ENCODE measurements around the gene SERPINB10. TPM values are rescaled to one million over a fixed set of nuclear protein-coding genes. Genes with fewer than 3 reads are reported as not detected.

Gene SERPINB10
- total RNA-seq, 1 experiment from 2014 or later: not detected

GRCh38 chr18:63878925-63879324, 28.8 kb upstream of the SERPINB10 start (continued):
- TF ChIP-seq ZBTB43 (CRISPR knock-in tag; IDR thresholded peaks at IDR 0.05): no peak
- TF ChIP-seq ZMAT4 (CRISPR knock-in tag; IDR thresholded peaks at IDR 0.05): no peak

- no peak for ATAC-seq
- H3K4me1 Mint-ChIP-seq: no peaks in the 10 kb centered on the region
- no peaks in the 10 kb centered on the region for H3K36me3 Mint-ChIP-seq
- H3K4me3 Mint-ChIP-seq: no peak overlapping the region
- ChIA-PET POLR2A (no interaction called here), CTCF (no interaction called here)
- H3K9me3 Mint-ChIP-seq: peaks cover 3% of the 10 kb centered on the region; the same call in 1 of the 2 replicates
- DNase-seq (ENCODE audit: low spot score): no peak
- TF ChIP-seq ZNF423 (CRISPR knock-in tag; IDR thresholded peaks at IDR 0.05) (no peak), E2F1 (CRISPR knock-in tag; IDR thresholded peaks at IDR 0.05) (no peak), KAT7 (CRISPR knock-in tag; IDR thresholded peaks at IDR 0.05; ENCODE audit: borderline replicate concordance) (no peak), FOXK1 (CRISPR knock-in tag; IDR thresholded peaks at IDR 0.05) (no peak), SMAD3 (CRISPR knock-in tag; IDR thresholded peaks at IDR 0.05; ENCODE audit: borderline replicate concordance) (no peak), TEAD1 (CRISPR knock-in tag; IDR thresholded peaks at IDR 0.05) (no peak), CDX4 (CRISPR knock-in tag; IDR thresholded peaks at IDR 0.05; ENCODE audit: borderline replicate concordance) (no peak), MAX (CRISPR knock-in tag; IDR thresholded peaks at IDR 0.05) (no peak), CBFB (CRISPR knock-in tag; IDR thresholded peaks at IDR 0.05; ENCODE audit: low read depth) (no peak), NFE2L1 (CRISPR knock-in tag; IDR thresholded peaks at IDR 0.05) (no peak), NR2C2 (CRISPR knock-in tag; IDR thresholded peaks at IDR 0.05) (no peak), E2F5 (CRISPR knock-in tag; IDR thresholded peaks at IDR 0.05) (no peak), CTCF (IDR thresholded peaks at IDR 0.05) (no peak), ZMAT4 (CRISPR knock-in tag; IDR thresholded peaks at IDR 0.05) (no peak)
- no peaks in the 10 kb centered on the region for H3K27me3 Mint-ChIP-seq (ENCODE audit: low read depth)
- H3K27ac Mint-ChIP-seq: no peak overlapping the region
These were observed 28.0 kb upstream of the SERPINB10 start for GRCh38 chr18:63879709-63880108.

- no peak for DNase-seq (ENCODE audit: low spot score)
- Mint-ChIP-seq H3K4me3 (no peak overlapping the region), H3K4me1 (no peaks in the 10 kb centered on the region), H3K27me3 (ENCODE audit: low read depth) (no peaks in the 10 kb centered on the region), H3K27ac (no peak overlapping the region), H3K36me3 (no peaks in the 10 kb centered on the region), H3K9me3 (no peaks in the 10 kb centered on the region)
- no peak for TF ChIP-seq ESRRA (CRISPR knock-in tag; IDR thresholded peaks at IDR 0.05; ENCODE audit: borderline replicate concordance)
- TF ChIP-seq SOX15 (CRISPR knock-in tag; IDR thresholded peaks at IDR 0.05): no peak
- POLR2A ChIA-PET: no interaction called here
- no peak for ATAC-seq
- CTCF ChIA-PET: no interaction called here
These were observed 25.9 kb upstream of the SERPINB10 start for GRCh38 chr18:63881851-63882250.
